Superior temporal gyrus (tissue), 1 donor: ENCODE results near the gene ADGRB3.

ENCODE experiments used
- DNase-seq: peaks from one replicate; pipeline ENCODE4 v3.0.0-alpha.2; 2016; ENCODE audit errors: extremely low spot score

ADGRB3 gene

GRCh38 chr6:68701159-68701558 lies 66.1 kb downstream of the ADGRB3 start:
- no peak for DNase-seq

- no peak for DNase-seq
These were observed 69.4 kb downstream of the ADGRB3 start for GRCh38 chr6:68704485-68704884.

- DNase-seq: no peak
These were observed 74.0 kb downstream of the ADGRB3 start for GRCh38 chr6:68709091-68709490.

- DNase-seq: peak; percentile 68
These were observed 74.8 kb downstream of the ADGRB3 start for GRCh38 chr6:68709882-68710281.

GRCh38 chr6:68710496-68710895 lies 75.4 kb downstream of the ADGRB3 start:
- no peak for DNase-seq

GRCh38 chr6:68710916-68711315 lies 75.8 kb downstream of the ADGRB3 start:
- no peak for DNase-seq

GRCh38 chr6:68711386-68712000 lies 76.4 kb downstream of the ADGRB3 start:
- DNase-seq: no peak

GRCh38 chr6:68716620-68717019 lies 81.5 kb downstream of the ADGRB3 start:
- DNase-seq: no peak

GRCh38 chr6:68718385-68719073 lies 83.4 kb downstream of the ADGRB3 start:
- DNase-seq: peak; percentile 70

GRCh38 chr6:68719761-68720160 lies 84.7 kb downstream of the ADGRB3 start:
- DNase-seq: no peak

- DNase-seq: no peak
These were observed 87.9 kb downstream of the ADGRB3 start for GRCh38 chr6:68722891-68723527.

GRCh38 chr6:68724060-68724459 lies 89.0 kb downstream of the ADGRB3 start:
- DNase-seq: no peak

GRCh38 chr6:68726337-68726736 lies 91.3 kb downstream of the ADGRB3 start:
- DNase-seq: peak; percentile 87

- no peak for DNase-seq
These were observed 91.9 kb downstream of the ADGRB3 start for GRCh38 chr6:68726992-68727391.

GRCh38 chr6:68727699-68728098 lies 92.6 kb downstream of the ADGRB3 start:
- DNase-seq: peak; percentile 70

GRCh38 chr6:68728159-68728979 lies 93.3 kb downstream of the ADGRB3 start:
- DNase-seq: no peak

GRCh38 chr6:68729377-68729903 lies 94.4 kb downstream of the ADGRB3 start:
- peak; percentile 79 for DNase-seq

- DNase-seq: peak; percentile 84
These were observed 95.4 kb downstream of the ADGRB3 start for GRCh38 chr6:68730291-68731054.

- no peak for DNase-seq
These were observed 97.3 kb downstream of the ADGRB3 start for GRCh38 chr6:68732423-68732822.

GRCh38 chr6:68735866-68736265 lies 100.8 kb downstream of the ADGRB3 start:
- no peak for DNase-seq

GRCh38 chr6:68737061-68737460 lies 102.0 kb downstream of the ADGRB3 start:
- no peak for DNase-seq
